HFF-Myc (cell line): ENCODE results near the gene FNDC3B.
"Not testable (repeated sequence)": the region's sequence is repeated elsewhere in the genome, so short reads cannot be mapped to it uniquely, and the experiment has no call there.

Experiments used
- DNase-seq: peaks from one replicate; pipeline ENCODE4 v3.0.0-alpha.2; 2011; ENCODE audit warnings: low read depth; ENCODE audit errors: extremely low read depth
- H3K4me3 ChIP-seq: replicated peaks from 2 replicates; pipeline ENCODE4 v1.5.1; 2011; ENCODE audit warnings: low read depth, mild to moderate bottlenecking, control low read depth, low read length
- TF ChIP-seq, protein P1 (sequence below): IDR thresholded peaks from 2 replicates; pipeline ENCODE4 v1.5.1; 2012; ENCODE audit warnings: mild to moderate bottlenecking, low read depth, low read length, control low read depth; ENCODE audit errors: missing control alignments

FNDC3B gene

DNA sequence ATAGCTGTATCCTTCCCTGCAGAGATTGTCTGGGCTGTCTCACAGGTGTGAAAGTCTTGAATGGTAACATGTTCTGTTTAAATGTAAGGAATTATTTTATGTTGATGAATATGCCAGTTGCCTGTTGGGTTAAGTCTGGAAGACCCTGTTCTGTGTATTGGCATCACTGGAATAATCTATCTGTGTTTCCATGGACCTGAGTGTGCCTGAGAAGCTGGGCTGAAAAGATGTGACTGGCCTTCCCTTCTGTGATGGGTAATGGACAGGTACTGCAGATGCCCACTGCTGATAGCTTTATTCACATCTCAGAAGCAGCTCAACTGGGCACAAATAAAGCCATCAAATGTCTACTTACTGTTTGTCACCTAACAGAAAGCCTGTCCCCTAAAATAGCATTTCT, 196.3 kb downstream of the FNDC3B start:
- TF ChIP-seq, protein P1, sequence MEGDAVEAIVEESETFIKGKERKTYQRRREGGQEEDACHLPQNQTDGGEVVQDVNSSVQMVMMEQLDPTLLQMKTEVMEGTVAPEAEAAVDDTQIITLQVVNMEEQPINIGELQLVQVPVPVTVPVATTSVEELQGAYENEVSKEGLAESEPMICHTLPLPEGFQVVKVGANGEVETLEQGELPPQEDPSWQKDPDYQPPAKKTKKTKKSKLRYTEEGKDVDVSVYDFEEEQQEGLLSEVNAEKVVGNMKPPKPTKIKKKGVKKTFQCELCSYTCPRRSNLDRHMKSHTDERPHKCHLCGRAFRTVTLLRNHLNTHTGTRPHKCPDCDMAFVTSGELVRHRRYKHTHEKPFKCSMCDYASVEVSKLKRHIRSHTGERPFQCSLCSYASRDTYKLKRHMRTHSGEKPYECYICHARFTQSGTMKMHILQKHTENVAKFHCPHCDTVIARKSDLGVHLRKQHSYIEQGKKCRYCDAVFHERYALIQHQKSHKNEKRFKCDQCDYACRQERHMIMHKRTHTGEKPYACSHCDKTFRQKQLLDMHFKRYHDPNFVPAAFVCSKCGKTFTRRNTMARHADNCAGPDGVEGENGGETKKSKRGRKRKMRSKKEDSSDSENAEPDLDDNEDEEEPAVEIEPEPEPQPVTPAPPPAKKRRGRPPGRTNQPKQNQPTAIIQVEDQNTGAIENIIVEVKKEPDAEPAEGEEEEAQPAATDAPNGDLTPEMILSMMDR, result no peak
- no peak overlapping the region for H3K4me3 ChIP-seq
- DNase-seq, result no peak

DNA sequence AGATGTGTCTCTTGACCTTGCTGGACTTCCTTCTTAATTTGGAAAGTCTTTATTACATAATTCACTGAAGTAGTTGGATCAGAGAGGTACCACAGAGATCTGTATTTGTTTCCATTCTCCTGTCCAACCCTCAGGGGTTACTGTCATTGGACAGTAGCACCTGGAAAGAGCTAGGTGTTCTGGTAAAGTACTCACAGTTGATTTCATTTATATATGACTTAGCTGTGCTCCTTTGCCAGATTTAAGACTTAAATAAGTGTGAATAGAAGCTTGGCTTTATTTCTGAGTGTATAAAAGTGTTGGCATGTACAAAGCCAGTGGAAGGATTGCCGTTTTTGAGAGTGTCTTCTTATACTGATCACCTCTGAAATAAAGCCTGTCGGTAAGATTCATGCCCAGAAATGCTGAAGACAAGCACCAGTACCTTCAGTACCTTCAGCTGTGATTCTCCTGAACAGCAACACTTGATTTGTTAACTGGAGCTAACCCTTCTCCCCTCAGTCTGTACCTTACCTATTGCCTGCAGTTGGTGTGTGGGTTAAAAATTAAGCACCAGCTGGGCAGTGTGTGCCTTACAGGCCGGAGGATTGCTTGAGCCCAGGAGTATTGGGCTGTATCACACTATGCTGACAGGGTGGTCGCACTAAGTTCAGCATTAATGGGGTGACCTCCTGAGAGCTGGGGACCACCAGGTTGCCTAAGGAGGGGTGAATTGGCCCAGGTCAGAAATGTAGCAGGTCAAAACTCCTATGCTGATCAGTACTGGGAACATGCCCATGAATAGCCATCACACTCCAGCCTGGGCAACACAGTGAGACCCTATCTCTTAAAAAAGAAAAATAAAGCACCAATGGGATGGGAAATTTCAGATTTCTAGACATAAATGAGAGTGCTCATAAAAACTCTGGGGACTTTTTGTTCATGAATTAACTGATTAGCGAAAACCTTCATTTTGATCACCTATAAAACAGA, 197.7 kb downstream of the FNDC3B start:
- TF ChIP-seq, protein P1, result no peak
- H3K4me3 ChIP-seq, result no peak overlapping the region
- DNase-seq, result no peak

DNA sequence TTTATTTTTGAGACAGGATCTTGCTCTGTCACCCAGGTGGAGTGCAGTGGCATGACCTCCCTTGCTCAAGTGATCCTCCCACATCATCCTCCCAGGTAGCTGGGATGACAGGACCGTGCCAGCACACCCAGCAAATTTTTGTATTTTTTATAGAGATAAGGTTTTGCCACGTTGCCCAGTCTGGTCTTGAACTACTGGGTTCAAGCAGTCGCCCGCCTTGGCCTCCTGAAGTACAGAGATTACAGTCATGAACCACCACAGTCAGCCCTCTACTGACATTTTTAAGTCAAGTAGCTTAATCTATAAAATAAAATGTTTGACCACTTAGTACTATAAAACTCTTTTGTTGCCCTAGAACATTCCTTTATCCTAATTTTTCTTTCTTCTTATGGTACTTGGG, 198.8 kb downstream of the FNDC3B start:
- TF ChIP-seq, protein P1, result no peak
- H3K4me3 ChIP-seq, result no peak overlapping the region
- no peak for DNase-seq

DNA sequence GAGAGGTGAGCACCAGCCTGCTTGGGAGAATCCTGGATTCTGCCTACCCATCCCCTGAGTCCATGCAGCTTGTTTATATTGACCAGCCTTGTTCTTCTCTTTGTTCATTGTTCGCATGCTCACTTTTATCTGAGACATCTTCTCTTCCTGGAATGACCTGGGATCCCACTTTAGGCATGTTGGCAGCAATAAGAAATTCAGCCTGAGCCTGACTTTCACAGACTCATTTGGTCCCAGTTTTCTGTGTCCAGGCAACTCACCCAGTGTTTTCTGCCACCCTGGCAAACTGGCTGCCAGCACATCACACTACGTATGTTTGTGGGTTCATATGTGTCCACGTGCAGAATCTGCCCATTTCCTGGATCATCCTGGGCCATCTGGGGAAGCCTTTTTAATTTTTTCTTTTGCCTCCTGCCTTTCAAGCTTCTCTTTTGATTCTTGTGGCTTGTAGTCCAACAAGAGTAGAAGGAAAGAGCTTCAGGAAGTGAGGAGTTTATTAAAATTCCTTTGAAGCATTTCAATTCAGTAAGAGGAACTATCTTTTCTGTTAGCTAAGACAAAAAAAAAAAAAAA, 199.9 kb downstream of the FNDC3B start:
- no peak overlapping the region for H3K4me3 ChIP-seq
- no peak for DNase-seq
- TF ChIP-seq, protein P1, result no peak

DNA sequence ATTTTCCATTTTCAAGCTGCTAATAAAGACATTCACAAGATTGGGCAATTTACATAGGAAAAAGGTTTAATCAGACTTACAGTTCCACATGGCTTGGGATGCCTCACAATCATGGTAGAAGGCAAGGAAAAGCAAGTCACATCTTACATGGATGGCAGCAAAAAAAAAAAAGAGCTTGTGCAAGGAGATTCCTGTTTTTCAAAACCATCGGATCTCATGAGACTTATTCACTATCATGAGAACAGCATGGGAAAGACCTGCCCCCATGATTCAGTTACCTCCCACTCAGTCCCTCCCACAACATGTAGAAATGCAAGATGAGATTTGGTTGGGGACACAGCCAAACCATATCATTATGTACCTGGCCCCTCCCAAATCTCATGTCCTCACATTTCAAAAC, 202.0 kb downstream of the FNDC3B start:
- no peak for DNase-seq
- TF ChIP-seq, protein P1, result no peak
- H3K4me3 ChIP-seq, result no peak overlapping the region

DNA sequence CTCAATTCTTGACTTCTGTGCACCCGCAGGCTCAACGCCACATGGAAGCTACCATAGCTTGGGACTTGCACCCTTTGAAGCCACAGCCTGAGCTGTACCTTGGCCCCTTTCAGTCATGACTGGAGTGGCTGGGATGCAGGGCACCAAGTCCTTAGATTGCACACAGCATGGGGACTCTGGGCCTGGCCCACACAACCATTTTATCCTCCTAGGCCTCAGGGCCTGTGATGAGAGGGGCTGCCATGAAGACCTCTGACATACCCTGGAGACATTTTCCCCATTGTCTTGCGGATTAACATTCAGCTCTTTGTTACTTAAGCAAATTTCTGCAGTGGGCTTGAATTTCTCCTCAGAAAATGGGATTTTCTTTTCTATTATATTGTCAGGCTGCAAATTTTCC, 203.1 kb downstream of the FNDC3B start:
- not testable (repeated sequence) for H3K4me3 ChIP-seq, DNase-seq

DNA sequence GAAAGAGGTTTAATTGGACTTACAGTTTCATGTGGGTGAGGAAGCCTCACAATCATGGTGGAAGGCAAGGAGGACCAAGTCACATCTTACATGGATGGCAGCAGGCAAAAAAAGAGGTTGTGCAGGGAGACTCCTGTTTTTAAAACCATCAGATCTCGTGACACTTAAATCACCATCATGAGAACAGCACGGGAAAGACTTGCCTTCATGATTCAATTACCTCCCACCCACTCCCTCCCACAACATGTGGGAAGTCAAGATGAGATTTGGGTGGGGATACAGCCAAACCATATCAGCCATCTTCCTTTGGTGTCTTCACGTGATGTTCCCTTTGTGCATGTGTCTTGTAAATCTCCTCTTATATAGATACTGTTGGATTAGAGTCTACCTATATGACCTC, 204.0 kb downstream of the FNDC3B start:
- not testable (repeated sequence) for DNase-seq, H3K4me3 ChIP-seq
